ENCODE results near the gene EGLN3.
"Not testable (repeated sequence)": the region's sequence is repeated elsewhere in the genome, so short reads cannot be mapped to it uniquely, and the experiment has no call there.

The EGLN3 gene

DNA sequence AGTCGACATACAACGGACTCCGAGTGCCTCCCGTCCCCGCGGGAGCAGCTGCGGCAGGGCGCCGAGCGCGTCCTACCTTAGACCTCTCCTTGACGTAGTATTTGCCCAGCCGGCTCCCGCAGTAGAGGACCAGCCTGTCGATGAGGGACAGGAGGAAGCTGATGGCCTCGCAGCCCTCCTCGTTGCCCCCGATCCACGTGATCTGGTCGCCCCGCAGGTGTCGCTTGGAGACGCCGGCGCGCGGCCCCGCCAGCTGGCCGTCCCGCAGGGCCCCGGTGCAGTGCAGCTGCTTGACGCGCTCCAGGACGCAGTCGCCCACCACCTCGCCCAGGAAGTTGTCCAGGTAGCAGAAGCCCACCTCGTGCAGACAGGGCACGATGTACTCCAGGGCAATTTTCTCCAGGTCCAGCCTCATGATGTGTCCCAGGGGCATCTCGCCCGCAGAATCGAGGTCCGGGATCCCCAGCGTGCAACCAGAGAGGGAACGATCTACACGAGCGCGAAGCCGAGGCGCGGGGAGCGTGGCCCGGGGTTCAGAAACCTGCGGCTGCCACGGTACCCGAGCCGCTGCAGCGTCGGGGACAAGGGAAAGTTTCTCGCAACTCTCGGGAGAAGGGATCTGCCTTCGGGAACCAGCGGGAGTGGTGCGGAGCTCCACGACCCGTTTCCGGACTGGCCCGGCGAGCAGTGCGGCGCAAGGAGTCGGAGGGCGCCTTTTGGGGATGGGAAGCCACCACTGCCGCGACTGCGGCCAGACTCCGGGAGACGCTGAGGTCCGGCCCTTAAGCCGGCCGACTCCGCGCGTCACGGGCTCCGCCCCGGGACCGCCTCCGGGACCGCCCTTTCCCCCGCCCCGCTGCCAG, at the start of gene EGLN3:
EGLN3 (minus strand) TSS at position 755 of the 863 bp plus-strand sequence; CDS start at position 433, 322 bp downstream.
- no peak for DNase-seq

GRCh38 chr14:34000396-34000795, 49.5 kb upstream of the EGLN3 start:
- no peak for DNase-seq

DNA sequence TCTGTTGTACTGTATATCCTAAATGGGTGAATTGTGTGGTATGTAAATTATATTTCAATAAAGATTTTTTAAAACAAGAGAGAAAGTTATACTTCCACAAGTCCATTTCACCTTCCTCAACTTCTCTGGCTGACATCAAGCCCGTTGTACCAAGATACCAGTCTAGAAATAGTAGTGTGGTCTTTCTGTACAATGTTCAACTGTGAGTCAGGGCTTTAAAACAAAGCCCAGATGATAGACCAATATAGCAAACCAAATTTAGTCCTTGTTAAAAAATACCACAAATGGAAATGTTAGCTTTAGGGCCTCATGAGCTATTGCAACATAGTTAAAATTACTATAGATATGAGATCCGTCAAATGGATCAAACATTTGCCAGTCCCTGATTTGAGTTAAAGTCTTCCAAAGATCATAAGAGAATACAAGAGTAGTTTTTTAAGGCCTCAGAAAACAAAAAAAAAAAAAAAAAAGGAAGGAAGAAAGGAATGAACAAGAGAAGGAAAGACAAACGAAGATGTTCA, 49.0 kb upstream of the EGLN3 start:
- DNase-seq: peak; percentile 29

GRCh38 chr14:33997611-33998010, 46.7 kb upstream of the EGLN3 start:
- no peak for DNase-seq

- no peak for DNase-seq
Observed at GRCh38 chr14:33996462-33996861, 45.6 kb upstream of the EGLN3 start.

DNA sequence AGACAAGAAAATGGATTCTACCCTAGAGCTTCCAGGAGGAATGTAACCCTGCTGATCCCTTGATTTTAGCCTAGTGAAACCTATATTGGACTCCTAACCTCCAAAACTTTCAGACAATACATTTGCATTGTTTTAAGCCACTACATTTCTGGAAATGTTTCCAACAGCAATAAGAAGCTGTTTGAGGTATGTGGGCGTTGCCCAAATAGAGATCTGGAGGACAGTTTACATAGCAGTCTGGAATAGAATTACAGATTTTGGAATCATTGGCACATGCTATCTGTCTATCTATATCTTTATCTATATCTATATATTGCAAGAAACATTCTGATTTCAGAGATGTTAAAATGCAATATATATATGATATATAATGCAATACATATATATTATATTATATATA, 42.4 kb upstream of the EGLN3 start:
- DNase-seq: no peak

DNA sequence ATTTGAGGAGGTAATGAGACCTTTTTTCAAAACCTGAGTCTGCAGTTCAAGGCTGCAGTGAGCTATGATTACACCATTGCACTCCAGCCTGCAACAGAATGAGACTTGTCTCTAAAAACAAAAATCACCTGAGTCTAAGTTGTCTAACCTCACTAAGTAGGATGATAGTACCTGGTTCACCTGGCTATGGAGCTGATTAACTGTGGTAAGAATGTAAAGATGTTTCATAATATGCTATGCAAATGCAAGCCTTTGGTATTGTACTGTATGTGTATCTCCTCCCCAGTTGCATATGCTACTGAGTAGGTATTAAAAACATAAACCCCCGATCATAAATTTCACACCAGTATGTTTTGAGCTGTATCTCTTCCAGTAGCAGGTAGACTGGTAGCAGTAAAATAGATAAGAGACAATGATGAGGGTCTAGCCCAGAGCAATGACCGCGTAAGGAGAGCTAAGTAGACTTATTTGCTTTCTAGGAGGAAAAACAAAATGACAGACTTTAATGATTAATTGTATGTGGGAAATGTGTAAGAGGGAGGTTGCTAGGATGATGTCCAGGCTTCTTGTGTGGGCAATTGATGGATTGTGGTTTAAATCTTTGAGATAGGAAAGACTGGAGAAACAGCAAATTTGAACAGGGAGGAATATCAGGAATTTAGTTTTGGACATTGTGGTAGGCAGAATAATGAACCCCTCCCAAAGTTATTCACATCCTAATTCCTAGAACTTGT, 41.6 kb upstream of the EGLN3 start:
- no peak for DNase-seq

DNA sequence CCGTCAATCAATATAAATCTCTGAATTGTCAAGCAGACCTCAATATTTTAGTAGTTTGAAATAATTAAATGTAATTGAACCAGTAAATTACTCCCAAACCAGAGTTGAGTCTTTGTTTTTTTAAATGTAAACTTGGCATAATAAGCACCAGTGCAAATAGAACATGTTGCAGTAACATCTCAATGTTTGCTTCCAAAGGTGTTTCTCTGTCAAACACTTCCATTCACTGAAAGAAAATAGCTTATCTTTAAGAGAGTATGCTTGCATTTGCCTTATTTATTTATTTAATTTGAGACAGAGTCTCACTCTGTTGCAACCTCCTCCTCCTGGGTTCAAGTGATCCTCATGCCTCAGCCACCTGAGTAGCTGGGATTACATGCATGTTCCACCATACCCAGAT, 39.9 kb upstream of the EGLN3 start:
- no peak for DNase-seq

GRCh38 chr14:33987565-33988080, 36.7 kb upstream of the EGLN3 start:
- no peak for DNase-seq

DNA sequence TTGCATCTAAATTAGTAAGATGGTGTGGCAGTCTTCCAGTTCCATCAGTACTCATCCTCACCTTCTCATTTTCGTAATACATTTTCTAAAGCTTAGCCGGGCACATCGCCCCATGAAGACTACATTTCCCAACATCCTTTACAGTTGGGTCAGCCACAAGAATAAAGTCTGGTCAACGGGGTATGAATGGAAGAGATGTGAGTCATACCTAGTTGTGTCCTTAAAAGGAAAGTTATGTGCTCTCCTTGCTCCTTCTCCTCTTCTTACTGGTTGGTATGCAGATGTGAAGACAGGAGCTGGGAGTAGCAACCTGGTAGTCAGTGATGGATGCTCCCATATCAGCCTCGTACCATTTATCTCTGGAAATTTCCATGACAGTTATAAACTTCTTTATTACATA, 35.9 kb upstream of the EGLN3 start:
- no peak for DNase-seq

- DNase-seq: no peak
Observed at GRCh38 chr14:33985242-33985641, 34.4 kb upstream of the EGLN3 start.

DNA sequence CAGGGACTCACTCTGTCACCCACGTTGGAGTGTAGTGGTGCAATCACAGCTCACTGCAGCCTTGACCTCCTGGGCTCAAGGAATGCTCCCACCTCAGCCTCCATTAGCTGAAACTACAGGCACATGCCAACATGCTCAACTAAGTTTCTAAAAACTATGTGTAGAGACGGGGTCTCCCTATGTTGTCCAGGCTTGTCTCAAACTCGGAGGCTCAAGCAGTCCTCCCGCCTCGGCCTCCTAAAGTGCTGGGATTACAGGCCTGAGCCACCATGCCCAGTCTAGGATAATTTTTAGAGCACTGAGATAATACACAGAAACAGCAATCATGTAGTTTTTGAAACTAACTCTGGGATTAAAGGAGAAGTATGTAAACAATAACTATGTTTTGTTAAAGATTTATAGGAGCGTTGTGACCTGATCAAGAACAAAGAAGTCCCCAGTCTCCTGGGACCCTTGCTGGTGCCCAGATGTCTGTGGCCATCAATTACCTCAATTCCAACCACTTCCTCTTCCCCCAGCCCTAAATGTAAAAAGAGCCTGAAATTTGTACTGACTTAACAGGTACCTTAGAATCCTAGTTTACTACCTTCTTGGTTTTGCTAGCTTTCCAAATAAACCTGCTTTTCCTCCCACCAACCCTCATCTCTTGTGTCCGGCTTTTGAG, 28.9 kb upstream of the EGLN3 start:
- DNase-seq: no peak

- no peak for DNase-seq
Observed at GRCh38 chr14:33978892-33979612, 28.2 kb upstream of the EGLN3 start.

DNA sequence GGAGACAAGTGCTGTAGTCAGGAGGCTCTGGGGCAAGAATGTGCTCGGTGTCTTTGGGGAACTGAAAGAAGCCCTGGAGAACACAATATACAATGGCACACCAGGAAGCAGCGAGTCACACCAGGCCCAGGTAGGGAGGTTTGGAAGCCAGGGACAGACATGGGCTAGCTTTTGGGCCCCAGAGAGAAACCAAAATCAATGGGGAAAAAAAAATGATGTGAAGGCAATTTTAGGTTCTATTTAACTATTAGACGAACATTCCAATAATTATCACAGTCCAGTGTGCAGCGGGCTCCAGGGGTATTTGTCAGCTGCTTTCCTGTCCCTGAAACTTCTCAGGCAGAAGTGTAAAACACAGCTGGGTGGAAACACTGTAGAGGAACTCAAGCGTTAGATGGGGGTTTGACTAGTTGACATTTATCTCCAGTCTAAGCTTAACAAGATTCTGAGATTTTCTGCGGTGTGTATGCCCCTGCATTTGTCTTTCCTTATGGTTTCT, 21.8 kb upstream of the EGLN3 start:
- no peak for DNase-seq

- not testable (repeated sequence) for DNase-seq
Observed at GRCh38 chr14:33969846-33970245, 19.0 kb upstream of the EGLN3 start.

- DNase-seq: no peak
Observed at GRCh38 chr14:33968722-33969121, 17.8 kb upstream of the EGLN3 start.

DNA sequence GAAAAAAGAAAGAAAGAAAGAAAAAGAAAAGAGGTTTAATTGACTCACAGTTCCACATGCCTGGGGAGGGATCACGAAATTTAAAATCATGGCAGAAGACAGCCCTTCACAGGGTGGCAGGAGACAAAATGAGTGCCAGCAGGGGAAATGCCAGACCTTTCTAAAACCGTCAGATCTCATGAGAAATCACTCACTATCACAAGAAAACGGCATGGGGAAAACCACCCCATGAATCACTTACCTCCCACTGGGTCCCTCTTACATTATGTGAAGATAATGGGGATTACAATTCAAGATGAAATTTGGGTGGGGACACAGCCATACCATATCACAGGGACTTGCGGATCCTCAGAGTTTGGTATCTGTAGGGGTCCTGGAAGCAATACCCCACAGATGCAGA, 16.3 kb upstream of the EGLN3 start:
- DNase-seq: no peak

DNA sequence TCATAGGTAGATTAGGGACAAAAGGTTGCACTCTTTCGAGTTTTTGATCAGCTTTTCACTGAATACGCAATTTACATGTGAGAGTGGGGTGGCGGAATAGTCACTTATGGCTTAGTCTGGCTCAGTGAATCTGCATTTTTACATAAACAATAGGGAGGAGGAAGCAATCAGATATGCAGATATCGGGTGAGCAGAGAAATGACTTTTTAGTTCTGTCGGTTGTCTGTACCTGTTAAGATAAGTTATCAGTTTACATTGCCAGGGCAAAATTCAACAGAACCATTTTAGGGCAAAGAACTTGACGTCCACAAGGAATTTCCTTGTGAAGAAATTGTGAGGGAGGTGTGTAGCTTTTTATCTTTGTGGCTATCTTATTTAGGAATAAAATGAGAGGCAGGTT, 15.4 kb upstream of the EGLN3 start:
- no peak for DNase-seq

GRCh38 chr14:33964599-33965317, 13.9 kb upstream of the EGLN3 start:
- no peak for DNase-seq

- no peak for DNase-seq
Observed at GRCh38 chr14:33963892-33964291, 13.0 kb upstream of the EGLN3 start.

- not testable (repeated sequence) for DNase-seq
Observed at GRCh38 chr14:33962466-33962865, 11.6 kb upstream of the EGLN3 start.

GRCh38 chr14:33962016-33962415, 11.1 kb upstream of the EGLN3 start:
- no peak for DNase-seq
